Measurements from ENCODE around the gene ELOVL7. TPM values are rescaled to one million over a fixed set of nuclear protein-coding genes. Genes with fewer than 3 reads are reported as not detected.

ELOVL7 gene
- total and polyA plus RNA-seq, 12 donors = 0.16 to 2.0 (median 0.59) TPM

DNA sequence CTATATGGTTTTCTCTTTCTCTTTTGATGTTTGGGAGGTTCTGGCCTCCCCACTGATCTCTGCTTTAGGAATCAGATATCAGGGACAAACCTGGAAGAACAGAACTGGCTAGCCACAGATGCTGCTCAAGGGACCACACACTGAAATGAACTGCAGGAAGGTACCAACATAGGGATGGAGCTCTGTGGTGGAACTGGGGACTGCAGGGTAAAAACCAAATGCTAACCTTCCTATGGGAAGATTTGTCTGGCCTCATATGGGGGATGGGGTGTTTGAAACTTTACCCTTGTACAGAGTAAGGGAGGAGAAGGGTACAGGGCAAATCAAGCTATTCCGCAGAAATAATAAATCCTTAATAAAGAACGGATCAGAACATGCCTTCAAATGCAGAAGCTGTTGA is 49.4 kb downstream of the ELOVL7 start:
- H3K36me3 ChIP-seq = no peaks in the 10 kb centered on the region
- ATAC-seq = no peak
- WGBS, 2 donors = 85 to 87% methylated on average over 2 of the region's 2 CpGs

DNA sequence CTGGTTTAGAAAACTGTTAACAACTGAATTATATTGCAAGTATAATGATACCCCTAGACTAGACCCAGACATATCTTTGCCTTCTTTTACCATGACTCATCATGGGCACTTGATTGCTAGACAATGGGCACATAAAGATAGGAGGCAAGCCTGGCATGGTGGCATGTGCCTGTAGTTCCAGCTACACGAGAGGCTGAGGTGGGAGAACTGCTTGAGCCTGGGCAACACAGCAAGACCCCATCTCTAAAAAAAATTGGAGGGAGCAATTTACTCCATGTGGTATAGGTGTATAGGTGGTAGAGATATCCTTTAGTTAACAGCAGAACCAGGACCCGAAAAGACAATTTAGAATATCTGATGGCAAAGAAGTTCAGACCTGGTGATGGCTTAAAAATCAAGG is 51.6 kb downstream of the ELOVL7 start:
- Histone ChIP-seq H3K4me3 (no peak overlapping the region), H3K27me3 (peaks cover 0 to 3% (median 0%) of the 10 kb centered on the region in 7 donors), H3K27ac (no peak overlapping the region), H3K36me3 (no peaks in the 10 kb centered on the region), H3K9me3 (no peaks in the 10 kb centered on the region), H3K4me1 (no peaks in the 10 kb centered on the region)
- intact Hi-C loops (cut with DNase I) = no loop called here
- no peak for ATAC-seq
- TF ChIP-seq, protein P1, sequence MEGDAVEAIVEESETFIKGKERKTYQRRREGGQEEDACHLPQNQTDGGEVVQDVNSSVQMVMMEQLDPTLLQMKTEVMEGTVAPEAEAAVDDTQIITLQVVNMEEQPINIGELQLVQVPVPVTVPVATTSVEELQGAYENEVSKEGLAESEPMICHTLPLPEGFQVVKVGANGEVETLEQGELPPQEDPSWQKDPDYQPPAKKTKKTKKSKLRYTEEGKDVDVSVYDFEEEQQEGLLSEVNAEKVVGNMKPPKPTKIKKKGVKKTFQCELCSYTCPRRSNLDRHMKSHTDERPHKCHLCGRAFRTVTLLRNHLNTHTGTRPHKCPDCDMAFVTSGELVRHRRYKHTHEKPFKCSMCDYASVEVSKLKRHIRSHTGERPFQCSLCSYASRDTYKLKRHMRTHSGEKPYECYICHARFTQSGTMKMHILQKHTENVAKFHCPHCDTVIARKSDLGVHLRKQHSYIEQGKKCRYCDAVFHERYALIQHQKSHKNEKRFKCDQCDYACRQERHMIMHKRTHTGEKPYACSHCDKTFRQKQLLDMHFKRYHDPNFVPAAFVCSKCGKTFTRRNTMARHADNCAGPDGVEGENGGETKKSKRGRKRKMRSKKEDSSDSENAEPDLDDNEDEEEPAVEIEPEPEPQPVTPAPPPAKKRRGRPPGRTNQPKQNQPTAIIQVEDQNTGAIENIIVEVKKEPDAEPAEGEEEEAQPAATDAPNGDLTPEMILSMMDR (IDR thresholded peaks at IDR 0.05) = no peak
- WGBS, 2 donors = 78% methylated on average over 2 of the region's 2 CpGs
- DNase-seq = no peak

More for the DNA sequence above, 49.4 kb downstream of the ELOVL7 start:
- Histone ChIP-seq H3K4me3 (no peak overlapping the region), H3K27me3 (peaks cover 0 to 3% (median 0%) of the 10 kb centered on the region in 7 donors), H3K4me1 (no peaks in the 10 kb centered on the region), H3K27ac (no peak overlapping the region), H3K9me3 (no peaks in the 10 kb centered on the region)
- DNase-seq = no peak
- TF ChIP-seq, protein P1 (IDR thresholded peaks at IDR 0.05) = no peak
- intact Hi-C loops (cut with DNase I) = no loop called here

DNA sequence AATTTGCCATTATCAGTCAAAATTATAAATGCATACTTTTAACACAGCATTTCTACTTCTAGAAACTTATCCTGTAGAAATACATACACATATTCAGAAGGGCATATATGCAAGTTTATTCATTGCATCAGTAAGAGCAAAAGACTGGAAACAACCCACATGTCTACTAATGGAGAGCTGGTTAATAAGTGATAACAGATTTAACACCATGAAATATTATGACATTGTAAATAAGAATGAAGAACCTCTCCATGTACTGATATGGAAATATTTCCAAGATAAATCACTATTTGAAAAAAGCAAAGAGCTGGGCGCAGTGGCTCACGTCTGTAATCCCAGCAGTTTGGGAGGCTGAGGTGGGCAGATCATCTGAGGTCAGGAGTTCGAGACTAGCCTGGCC is 54.5 kb downstream of the ELOVL7 start:
- Histone ChIP-seq H3K27me3 (peaks cover 0 to 3% (median 0%) of the 10 kb centered on the region in 7 donors), H3K36me3 (no peaks in the 10 kb centered on the region), H3K9me3 (no peaks in the 10 kb centered on the region), H3K27ac (no peak overlapping the region), H3K4me1 (no peaks in the 10 kb centered on the region), H3K4me3 (no peak overlapping the region)
- TF ChIP-seq, protein P1 (IDR thresholded peaks at IDR 0.05) = no peak
- WGBS, 2 donors = 68 to 70% methylated on average over 3 of the region's 3 CpGs
- DNase-seq (no peak), ATAC-seq (no peak)
- intact Hi-C loops (cut with DNase I) = no loop called here

DNA sequence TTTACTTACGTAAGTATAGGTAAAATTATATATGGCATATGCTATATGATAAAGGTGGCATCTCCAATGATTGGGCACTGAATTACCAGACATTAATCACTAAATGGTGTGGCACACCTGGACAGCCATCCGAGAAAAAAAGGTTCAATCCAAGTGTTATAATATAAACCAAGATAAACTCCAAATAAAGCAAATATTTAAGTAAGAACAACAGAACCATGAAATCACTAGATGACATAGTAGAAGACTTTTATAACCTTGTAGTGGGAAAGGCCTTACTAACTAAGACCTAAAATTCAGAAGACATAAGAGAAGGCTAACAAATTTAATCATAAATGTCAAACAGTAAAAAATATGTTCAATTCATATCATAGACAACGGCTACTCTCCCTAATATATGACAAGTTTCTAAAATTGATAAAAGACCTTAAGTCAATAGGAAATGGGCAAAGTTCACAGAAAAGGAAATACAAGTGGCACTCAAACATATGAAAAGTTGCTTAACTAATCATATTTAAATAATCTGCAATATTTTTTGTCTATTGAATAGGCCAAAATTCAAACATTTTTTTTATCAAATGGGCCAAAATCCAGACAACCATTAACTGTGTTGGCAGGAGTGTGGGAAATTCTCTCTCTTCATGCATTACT is 55.1 kb downstream of the ELOVL7 start:
- ATAC-seq (no peak), DNase-seq (no peak)
- no peaks in the 10 kb centered on the region for H3K36me3 ChIP-seq
- H3K9me3 ChIP-seq = no peaks in the 10 kb centered on the region
- intact Hi-C loops (cut with DNase I) = no loop called here
- TF ChIP-seq, protein P1 (IDR thresholded peaks at IDR 0.05) = no peak
- no peaks in the 10 kb centered on the region for H3K4me1 ChIP-seq
- H3K27me3 ChIP-seq = peaks cover 0 to 3% (median 0%) of the 10 kb centered on the region in 7 donors
- H3K4me3 ChIP-seq = no peak overlapping the region
- WGBS, 2 donors = 85 to 87% methylated on average over 3 of the region's 3 CpGs
- no peak overlapping the region for H3K27ac ChIP-seq
